Gastroesophageal sphincter (tissue), 3 donors: ENCODE measurements around the gene TMCO4.

ENCODE experiments used
- CTCF ChIP-seq, 4 experiments: fragments of 200-600 bp in 2 of 4; fragments of 450-650 bp in 2 of 4; sonication (generic) in 1 of 4; IDR thresholded peaks; one replicate each; pipeline ENCODE4 v1.5.1; 2017 to 2019; ENCODE audit warnings: antibody characterized with exemption in 4 of 4, mild to moderate bottlenecking in 2 of 4, moderate library complexity in 2 of 4
- EP300 ChIP-seq: sonication (generic); formaldehyde crosslinking; IDR thresholded peaks from one replicate; pipeline ENCODE4 v1.6.1; 2017; ENCODE audit warnings: antibody characterized with exemption, mild to moderate bottlenecking
- POLR2A ChIP-seq, 2 donors: fragments of 450-650 bp; IDR thresholded peaks; one replicate each; pipeline ENCODE4 v1.6.1; 2017; ENCODE audit warnings: antibody characterized with exemption in 2 of 2, mild to moderate bottlenecking in 2 of 2, moderate library complexity in 1 of 2
- POLR2AphosphoS5 ChIP-seq: sonication (generic); formaldehyde crosslinking; IDR thresholded peaks from one replicate; pipeline ENCODE4 v1.6.1; 2017; ENCODE audit warnings: antibody characterized with exemption

- no peak for TF ChIP-seq CTCF (IDR thresholded peaks at IDR 0.05)
- no peak for TF ChIP-seq POLR2AphosphoS5
- no peak for TF ChIP-seq POLR2A (IDR thresholded peaks at IDR 0.05)
- TF ChIP-seq EP300, result no peak
Observed at GRCh38 chr1:19706136-19706535, 93.6 kb downstream of the TMCO4 start.
